DMS153 treated with DMSO at 0.1 percent for 48 hours (cell line): ENCODE data around the gene B4GALT5.

ENCODE experiments used
- DNase-seq: peaks from one replicate; lab custom pipeline; 2025; ENCODE audit not compliant: unreplicated experiment; lab: John Stamatoyannopoulos, UW

B4GALT5 gene

DNA sequence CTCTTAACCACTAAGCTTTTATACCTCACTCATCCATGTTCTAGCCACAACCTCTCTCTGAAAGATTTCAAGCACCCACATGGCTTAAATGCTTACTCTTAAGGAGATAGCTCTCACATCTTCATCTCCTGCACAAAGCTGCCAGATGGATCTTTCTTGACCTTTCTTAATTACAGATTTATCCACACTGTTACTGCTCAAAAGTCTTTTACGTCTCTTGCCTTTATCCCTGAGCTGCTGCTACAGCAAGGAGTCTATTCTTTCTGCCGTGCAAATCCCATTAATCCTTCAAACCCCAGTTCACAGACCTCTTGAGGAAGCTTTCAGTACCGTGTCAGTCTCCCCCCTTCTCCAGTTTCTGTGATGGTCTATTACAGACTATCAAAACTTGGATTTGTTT lies 54.6 kb downstream of the B4GALT5 start:
- DNase-seq: no peak

GRCh38 chr20:49658508-49658907 lies 55.2 kb downstream of the B4GALT5 start:
- no peak for DNase-seq

GRCh38 chr20:49657118-49657901 lies 56.4 kb downstream of the B4GALT5 start:
- DNase-seq: no peak

GRCh38 chr20:49656304-49656703 lies 57.4 kb downstream of the B4GALT5 start:
- DNase-seq: peak; percentile 32

- no peak for DNase-seq
Observed at GRCh38 chr20:49653925-49654434, 59.7 kb downstream of the B4GALT5 start.

DNA sequence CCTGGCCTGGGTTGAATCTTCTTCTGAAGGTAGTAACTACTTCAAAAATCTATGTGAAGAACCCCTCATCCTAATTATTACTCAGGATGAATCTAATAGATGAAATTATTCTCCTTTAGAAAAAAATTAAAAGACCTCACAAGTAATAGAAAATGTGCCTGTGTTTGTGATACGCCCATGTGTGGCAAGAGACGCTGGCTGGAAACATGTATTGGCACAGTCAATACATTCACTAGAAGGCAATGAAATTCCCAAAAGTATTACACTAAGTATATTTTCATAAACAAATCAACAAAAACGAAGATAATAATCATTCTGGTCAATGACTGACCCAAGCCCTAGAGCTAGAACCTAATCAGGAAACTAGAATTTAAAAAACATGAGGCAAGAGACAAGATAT lies 64.0 kb downstream of the B4GALT5 start:
- DNase-seq: no peak

GRCh38 chr20:49647550-49647949 lies 66.1 kb downstream of the B4GALT5 start:
- no peak for DNase-seq

DNA sequence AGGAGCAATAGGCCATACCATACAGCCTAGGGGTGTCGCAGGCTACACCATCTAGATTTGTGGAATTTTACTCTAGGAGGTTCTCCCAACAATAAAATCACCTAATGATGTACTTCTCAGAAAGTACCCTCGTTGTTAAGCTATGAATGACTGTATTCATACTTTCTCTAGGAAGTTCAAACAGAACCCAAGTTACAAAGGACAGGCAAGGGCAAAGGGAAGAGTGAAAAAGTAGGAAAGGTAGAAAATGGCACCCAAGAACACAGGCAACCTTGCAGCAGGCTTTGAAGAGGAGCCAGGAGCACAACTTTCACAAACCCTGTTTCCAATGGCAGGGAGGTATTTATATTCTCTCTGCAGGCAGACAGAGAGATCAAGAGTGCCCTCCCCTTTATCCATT lies 67.2 kb downstream of the B4GALT5 start:
- no peak for DNase-seq

- no peak for DNase-seq
Observed at GRCh38 chr20:49646126-49646525, 67.6 kb downstream of the B4GALT5 start.

DNA sequence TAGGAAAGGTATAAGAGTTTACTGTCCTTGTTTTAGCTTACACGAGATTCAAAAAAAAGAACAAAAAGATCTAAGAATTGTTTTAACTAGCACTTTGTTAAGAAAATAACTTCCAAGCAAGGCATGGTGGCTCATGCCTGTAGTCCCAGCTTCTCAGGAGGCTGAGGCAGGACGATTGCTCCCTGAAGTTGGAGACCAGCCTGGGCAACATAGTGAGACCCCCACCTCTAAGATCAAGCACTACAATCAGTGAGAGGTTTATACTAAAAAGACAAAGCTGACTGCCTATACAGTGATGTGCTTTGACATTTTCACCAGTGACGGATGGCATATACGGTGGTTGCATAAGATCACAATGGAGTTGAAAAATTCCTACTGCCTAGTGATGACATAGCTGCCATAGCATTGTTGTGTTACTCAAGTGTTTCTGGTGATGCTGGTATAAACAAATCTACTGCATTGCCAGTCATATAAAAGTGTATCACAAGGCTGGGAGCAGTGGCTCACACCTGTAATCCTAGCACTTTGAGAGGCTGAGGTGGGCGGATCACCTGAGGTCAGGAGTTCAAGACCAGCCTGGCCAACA lies 68.6 kb downstream of the B4GALT5 start:
- no peak for DNase-seq

GRCh38 chr20:49642816-49643215 lies 70.9 kb downstream of the B4GALT5 start:
- no peak for DNase-seq

DNA sequence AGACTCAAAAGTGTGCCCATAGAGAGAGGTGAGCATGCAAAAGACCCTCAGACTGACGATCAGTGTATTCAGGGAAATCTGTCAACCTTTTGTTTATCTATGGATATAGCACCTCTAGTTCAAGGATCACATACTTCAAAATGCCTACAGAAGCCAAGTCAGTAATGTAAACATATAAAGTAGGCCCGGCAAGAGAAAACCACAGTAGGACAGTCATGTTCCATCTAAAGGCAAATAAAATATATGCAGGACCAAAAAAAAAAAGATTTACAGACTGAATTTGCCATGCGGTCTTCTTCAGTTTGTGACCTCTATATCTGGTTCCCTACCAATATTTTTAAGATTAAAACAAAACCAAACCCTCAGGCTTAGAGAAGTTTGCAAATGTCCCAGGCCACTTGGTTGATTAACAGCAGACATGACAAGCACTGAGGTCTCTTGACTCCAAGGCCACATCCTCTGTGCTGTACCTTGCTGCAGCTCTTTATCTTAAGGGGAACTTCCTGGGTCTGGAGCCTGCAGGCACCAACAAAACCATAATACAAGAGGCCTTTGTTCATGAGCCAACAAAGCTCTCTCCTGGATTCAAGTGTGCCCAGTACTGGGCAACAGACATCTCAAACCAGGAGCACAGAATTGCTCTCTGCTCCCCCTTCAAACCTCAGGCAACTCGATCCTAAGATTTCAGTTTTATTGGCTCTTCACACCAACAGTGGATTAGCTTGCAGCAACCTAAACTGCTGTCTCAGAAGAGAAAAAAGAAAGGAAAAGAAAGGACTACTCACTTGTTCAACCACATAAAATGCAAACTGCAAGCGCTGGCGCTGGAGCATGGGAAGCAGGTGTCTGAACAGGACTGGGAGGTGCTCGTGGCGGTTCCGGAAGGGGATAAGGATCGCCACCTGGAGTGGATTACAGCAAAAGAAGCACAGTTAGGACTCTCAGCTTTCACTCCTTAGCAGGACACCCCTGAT lies 71.7 kb downstream of the B4GALT5 start:
- no peak for DNase-seq

GRCh38 chr20:49637046-49637637 lies 76.5 kb downstream of the B4GALT5 start:
- no peak for DNase-seq

- no peak for DNase-seq
Observed at GRCh38 chr20:49636447-49636846, 77.2 kb downstream of the B4GALT5 start.

DNA sequence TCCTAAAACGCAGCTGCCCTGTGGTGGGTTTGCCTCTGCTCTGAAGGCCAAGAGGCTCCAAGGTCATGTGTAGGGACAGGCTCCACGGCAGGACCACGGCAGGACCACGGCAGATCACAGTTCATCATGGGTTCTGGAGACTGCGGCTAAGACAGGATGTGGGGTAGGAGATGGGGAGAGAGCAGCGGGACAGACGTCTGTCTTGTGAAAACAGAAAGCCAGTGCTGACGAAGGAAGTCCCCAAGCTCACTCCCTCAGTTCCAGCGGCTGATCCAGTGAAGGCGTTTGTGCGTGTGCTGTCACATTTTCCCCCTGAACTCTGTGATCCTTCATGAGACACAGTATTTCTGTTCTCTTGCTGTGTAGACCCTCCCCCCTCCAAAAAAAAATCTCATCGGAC lies 77.8 kb downstream of the B4GALT5 start:
- DNase-seq: no peak

GRCh38 chr20:49635166-49635565 lies 78.5 kb downstream of the B4GALT5 start:
- DNase-seq: no peak

DNA sequence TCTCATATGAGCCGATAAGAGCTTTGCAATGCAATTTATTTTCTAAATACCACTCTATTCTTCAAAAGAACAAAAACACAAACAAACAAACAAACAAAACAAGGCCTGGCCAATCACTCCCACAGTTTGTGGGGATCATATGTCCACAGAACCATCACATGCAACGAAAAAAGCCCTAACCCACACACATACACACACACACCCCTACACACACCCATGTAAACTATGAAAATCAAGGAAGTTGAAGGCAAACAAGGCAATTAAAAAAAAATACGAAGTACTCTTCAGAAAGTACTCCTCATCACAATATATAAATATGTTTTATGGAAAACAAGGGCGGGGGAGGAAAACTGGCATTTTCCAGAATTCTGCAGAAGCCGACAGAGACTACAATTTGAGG lies 79.6 kb downstream of the B4GALT5 start:
- no peak for DNase-seq

- no peak for DNase-seq
Observed at GRCh38 chr20:49633643-49634042, 80.0 kb downstream of the B4GALT5 start.

- DNase-seq: no peak
Observed at GRCh38 chr20:49633023-49633422, 80.7 kb downstream of the B4GALT5 start.

GRCh38 chr20:49631856-49632418 lies 81.7 kb downstream of the B4GALT5 start:
- DNase-seq: no peak
